Activated naive CD4-positive, alpha-beta T cell treated with anti-CD3 and anti-CD28 coated beads, Interleukin-2, amount 50 U/mL, for 24 hours (primary cell): ENCODE data around the gene PPP6C.

Experiments used
- H3K27ac Mint-ChIP-seq: one replicate; pipeline ENCODE4 v1.8.0; 2021; ENCODE audit warnings: mild to moderate bottlenecking, mixed read lengths
- H3K27me3 Mint-ChIP-seq: one replicate; pipeline ENCODE4 v1.8.0; 2021; ENCODE audit warnings: mixed read lengths
- H3K36me3 Mint-ChIP-seq: one replicate; pipeline ENCODE4 v1.8.0; 2021; ENCODE audit warnings: mixed read lengths
- H3K4me1 Mint-ChIP-seq: one replicate; pipeline ENCODE4 v1.8.0; 2021; ENCODE audit warnings: mixed read lengths
- H3K4me3 Mint-ChIP-seq: one replicate; pipeline ENCODE4 v1.8.0; 2021; ENCODE audit warnings: mild to moderate bottlenecking, mixed read lengths
- H3K9me3 Mint-ChIP-seq: one replicate; pipeline ENCODE4 v1.8.0; 2021; ENCODE audit warnings: mixed read lengths

The PPP6C gene

DNA sequence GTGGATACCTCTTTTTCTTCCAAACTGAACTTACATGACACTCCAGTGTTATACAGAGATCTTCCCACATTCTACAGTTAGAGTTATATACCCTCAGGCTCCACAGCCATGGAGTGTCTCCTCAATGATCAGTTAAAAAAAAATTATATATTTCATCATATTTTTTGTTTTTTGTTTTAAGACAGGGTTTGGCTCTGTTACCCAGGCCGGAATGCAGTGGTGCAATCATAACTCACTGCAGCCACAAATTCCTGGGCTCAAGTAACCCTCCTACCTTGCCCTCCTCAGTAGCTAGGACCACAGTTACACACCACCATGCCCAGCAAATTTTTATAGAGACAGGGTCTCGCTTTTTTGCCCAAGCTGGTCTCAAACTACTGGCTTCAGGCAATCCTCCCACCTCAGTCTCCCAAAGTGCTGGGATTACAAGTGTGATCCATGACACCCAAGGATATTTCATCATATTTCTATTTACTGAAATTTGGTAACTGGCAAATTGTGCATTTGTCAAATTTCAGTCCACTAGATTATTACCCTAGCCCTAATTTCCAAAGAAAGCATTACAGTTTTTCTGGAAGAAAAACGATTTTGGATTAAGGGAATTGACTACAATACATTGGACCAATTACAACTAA, 28.2 kb downstream of the PPP6C start:
- Mint-ChIP-seq H3K36me3 (no peaks in the 10 kb centered on the region), H3K4me3 (no peak overlapping the region), H3K27me3 (no peaks in the 10 kb centered on the region), H3K4me1 (peaks cover 23% of the 10 kb centered on the region), H3K9me3 (no peaks in the 10 kb centered on the region), H3K27ac (peak overlapping the region; percentile 55)

DNA sequence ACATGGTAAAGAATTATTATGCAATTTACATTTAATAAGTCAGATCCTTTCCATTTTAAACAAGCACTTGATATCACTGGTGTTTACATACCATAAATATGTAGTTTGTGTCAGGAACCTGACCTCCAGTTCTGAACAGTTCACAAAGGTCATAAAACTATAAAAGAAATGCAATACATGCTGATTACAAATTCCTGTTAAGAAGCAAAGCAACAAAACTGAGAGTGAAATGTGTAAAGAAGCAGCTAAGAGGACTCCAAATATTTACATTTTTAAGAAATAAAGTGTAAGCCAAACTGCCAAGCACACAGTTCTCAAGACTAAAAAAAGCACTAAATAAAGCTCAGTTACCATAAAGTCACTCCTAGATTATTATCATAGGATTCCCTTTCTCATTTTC, 28.9 kb downstream of the PPP6C start:
- Mint-ChIP-seq H3K9me3 (no peaks in the 10 kb centered on the region), H3K36me3 (no peaks in the 10 kb centered on the region), H3K27ac (peak overlapping the region; percentile 73), H3K4me3 (no peak overlapping the region), H3K27me3 (no peaks in the 10 kb centered on the region), H3K4me1 (peaks cover 20% of the 10 kb centered on the region)

DNA sequence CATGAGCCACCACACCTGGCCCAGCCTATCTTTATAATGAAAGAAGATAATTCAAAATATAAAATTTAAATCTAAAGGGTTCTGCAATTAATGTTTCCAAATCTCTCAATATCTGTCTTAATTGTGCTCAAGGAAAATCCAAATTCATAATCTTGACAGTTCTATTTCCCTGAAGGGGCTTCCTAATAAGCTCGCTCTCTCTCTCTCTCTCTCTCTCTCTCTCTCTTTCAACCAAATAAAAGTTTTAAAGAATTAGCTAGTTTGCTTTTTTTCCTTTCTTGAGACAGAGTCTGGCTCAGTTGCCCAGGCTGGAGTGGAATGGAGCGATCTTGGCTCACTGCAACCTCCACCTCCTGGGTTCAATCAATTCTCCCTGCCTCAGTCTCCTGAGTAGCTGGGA, 33.1 kb downstream of the PPP6C start:
- Mint-ChIP-seq H3K27me3 (no peaks in the 10 kb centered on the region), H3K4me1 (peaks cover 9% of the 10 kb centered on the region), H3K27ac (no peak overlapping the region), H3K9me3 (no peaks in the 10 kb centered on the region), H3K4me3 (no peak overlapping the region), H3K36me3 (peaks cover 2% of the 10 kb centered on the region)

DNA sequence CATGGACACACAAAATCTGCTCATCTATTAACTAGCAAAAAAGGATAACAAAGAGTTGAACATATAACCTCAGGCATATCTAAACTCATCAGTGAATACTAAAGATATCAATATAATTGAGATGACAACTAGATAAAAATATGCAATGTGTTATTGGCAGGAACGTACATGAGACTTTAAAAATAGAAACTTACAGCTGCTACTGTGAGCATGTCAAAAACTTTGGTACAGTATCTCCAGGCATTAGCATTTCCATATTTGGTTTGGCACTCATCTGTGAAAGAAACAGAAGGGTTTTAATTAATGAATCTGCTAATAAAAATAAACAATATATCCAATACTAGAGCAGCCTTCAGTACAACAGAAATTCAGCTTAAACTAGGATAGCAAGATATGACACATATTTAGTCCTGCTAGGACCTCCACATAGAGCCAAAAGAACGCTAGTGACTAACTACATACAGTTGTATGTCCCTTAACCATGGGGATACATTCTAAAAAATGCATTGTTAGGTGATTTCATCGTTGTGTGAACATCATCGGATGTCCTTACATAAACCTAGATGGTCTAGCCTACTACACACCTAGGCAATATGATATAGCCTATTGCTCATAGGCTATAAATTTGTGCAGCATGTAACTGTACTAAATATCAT, 35.8 kb downstream of the PPP6C start:
- H3K36me3 Mint-ChIP-seq, result peaks cover 6% of the 10 kb centered on the region
- no peaks in the 10 kb centered on the region for H3K9me3 Mint-ChIP-seq
- H3K27me3 Mint-ChIP-seq, result no peaks in the 10 kb centered on the region
- peaks cover 10% of the 10 kb centered on the region for H3K4me1 Mint-ChIP-seq
- no peak overlapping the region for H3K27ac Mint-ChIP-seq
- no peak overlapping the region for H3K4me3 Mint-ChIP-seq

DNA sequence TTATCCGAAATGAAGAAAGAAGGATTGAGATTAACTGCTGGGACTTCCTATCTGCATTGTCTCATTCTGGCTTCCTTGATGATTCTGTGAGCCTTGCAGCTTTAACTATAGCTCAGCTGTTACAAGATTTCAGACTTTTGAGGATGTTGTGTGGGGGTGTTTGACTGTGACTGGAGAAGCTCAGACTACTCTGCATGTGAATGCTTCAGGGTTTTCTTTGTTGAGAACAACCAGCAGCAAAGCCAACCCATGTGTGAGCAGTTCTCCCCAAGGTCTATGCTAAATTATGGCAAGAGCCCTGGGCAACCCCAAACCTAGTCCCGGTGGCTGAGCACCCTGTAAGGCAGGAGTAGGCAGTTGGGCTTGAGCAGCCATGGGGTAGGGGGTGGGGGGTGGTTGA, 37.9 kb downstream of the PPP6C start:
- Mint-ChIP-seq H3K9me3 (no peaks in the 10 kb centered on the region), H3K4me1 (peaks cover 10% of the 10 kb centered on the region), H3K27me3 (no peaks in the 10 kb centered on the region), H3K36me3 (peaks cover 6% of the 10 kb centered on the region), H3K4me3 (no peak overlapping the region), H3K27ac (no peak overlapping the region)

DNA sequence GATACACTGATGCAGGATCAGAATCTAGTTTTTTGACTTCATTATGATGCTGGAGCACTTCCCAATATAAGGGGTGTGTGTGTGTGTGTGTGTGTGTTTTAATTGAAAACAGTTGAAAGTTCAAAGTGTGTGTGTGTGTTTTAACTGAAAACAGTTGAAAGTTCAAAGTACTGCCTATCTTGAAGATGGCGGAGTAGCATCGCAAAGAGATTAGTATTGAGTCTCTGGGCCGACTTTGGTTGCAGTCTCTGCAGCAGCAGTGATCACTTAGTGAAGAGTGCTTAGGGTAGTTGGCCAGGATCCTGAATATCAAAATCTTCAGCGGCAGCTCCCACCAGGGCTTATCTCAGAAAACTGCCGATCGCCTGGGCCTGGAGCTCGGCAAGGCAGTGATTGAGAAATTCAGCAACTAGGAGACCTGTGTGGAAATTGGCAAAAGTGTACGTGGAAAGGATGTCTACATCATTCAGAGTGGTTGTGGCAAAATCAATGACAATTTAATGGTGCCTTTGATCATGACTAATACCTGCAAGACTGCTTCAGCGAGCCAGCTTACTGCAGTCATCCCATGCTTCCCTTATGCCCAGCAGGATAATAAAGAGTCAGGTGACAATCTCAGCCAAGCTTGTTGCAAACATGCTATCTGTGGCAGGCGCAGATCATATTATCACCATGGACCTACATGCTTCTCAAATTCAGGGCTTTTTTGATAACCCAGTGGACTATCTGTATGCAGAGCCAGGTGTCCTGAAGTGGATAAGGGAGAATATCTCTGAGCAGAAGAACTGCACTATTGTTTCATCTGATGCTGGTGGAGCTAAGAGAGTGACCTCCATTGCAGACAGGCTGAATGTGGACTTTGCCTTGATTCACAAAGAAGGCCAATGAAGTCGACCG, 39.0 kb downstream of the PPP6C start:
- H3K4me3 Mint-ChIP-seq, result no peak overlapping the region
- peaks cover 16% of the 10 kb centered on the region for H3K4me1 Mint-ChIP-seq
- H3K27me3 Mint-ChIP-seq, result no peaks in the 10 kb centered on the region
- no peaks in the 10 kb centered on the region for H3K9me3 Mint-ChIP-seq
- H3K36me3 Mint-ChIP-seq, result peaks cover 6% of the 10 kb centered on the region
- H3K27ac Mint-ChIP-seq, result no peak overlapping the region

DNA sequence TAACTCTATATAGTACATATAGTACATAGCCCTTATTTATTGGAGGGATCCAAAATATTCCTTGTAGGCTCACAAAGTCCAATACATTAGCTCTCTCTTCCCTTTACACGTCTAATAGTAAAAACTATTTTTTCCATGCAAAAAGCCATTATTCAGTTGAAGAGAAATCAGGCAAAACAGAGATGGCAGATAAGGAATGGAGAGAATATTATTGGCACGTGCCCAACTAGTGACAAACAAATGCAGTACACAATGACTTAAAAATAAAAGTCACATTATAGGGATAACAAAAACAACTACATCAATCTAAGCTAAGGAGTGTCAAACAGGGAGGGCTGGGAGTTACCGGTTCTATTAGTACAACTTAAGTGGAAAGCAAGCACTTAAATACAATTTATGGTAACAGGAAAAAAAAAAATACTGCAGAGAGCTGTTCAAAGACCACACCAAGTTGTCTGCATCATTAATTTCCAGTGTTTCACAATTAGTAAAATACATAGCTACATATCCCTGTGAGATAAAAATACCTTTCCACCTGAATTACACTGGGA, 42.1 kb downstream of the PPP6C start:
- peaks cover 4% of the 10 kb centered on the region for H3K36me3 Mint-ChIP-seq
- H3K4me1 Mint-ChIP-seq, result peaks cover 28% of the 10 kb centered on the region
- H3K27me3 Mint-ChIP-seq, result no peaks in the 10 kb centered on the region
- no peak overlapping the region for H3K27ac Mint-ChIP-seq
- H3K4me3 Mint-ChIP-seq, result no peak overlapping the region
- H3K9me3 Mint-ChIP-seq, result no peaks in the 10 kb centered on the region

DNA sequence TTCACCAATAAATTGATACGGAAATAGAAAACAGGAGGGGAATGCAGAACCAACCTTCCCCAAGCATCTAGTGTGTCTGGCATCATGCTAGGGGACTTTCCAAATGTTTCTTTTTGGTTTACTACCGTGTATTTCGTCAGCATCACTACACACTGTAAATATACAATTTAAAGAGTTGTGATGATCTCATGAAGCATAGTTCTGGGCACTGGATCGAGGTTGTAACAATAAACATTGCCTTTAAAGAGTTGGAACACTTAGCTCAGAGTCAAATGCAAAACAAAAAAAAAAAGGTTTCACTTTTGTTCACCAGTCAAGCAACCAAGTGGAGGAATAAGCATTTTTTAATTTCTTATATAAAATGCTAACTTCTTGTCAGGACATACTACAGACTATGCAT, 43.4 kb downstream of the PPP6C start:
- H3K4me1 Mint-ChIP-seq, result peaks cover 41% of the 10 kb centered on the region
- H3K27me3 Mint-ChIP-seq, result no peaks in the 10 kb centered on the region
- no peak overlapping the region for H3K4me3 Mint-ChIP-seq
- peaks cover 4% of the 10 kb centered on the region for H3K36me3 Mint-ChIP-seq
- peak overlapping the region; percentile 39 for H3K27ac Mint-ChIP-seq
- H3K9me3 Mint-ChIP-seq, result no peaks in the 10 kb centered on the region

DNA sequence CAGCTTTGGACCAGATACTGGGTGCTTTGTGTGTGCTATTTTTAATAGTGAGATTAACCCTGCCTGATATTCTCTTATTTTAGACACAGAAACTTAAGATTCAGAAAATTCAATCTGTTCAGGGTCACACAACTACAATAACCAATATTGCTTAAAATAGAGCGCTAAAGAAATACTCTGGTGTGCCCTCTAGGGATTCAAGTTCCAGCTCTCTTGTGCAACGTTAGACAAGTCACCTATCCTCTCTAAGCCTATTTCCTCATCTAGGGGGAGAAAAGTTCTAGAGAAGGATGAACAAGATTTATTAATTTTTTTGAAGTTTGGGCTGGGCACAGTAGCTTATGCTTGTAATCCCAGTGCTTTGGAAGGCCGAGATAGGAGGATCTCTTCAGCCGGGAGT, 44.2 kb downstream of the PPP6C start:
- Mint-ChIP-seq H3K9me3 (no peaks in the 10 kb centered on the region), H3K27ac (no peak overlapping the region), H3K4me1 (peaks cover 43% of the 10 kb centered on the region), H3K4me3 (no peak overlapping the region), H3K36me3 (peaks cover 3% of the 10 kb centered on the region), H3K27me3 (no peaks in the 10 kb centered on the region)

DNA sequence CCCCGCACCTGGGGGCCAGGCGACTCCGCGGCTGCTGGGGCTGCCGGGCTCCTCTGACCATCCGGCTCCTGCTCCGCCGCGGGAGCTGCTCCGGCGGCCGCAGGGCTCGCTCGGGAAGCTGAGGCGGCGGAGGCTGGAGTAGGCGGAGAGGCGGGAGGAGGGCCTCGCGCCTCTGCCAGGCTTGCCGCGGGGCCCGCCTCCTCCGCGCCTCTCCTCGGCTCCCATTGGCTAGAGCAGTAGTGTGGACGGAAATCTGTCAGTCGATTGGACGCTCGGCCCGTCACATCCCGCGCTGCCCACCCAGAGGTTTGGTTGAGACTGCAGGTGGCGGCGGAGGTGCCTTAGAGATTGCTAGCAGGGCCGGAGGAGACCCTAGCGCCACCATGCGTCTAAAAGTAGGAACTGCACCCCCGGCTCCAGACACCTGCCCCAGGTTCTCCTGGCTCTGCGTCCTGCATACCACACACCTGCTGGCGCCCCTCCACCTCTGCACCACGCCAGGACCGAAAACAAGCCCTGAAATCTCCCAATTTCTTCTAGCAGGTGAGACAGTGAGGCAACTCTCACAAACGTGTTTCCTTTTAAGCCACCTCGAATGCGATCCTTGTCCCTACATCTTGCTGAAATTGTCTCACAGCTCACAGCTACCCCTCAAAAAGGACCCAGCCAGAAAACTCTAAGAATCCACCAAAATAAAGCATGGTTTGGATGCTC, 46.1 kb downstream of the PPP6C start, which contains the start of gene SCAI:
TSS of gene SCAI (minus strand) at position 152 of the 714 bp plus-strand sequence. CDS start at position 61, 91 bp downstream.
- Mint-ChIP-seq H3K27ac (peak within 1 kb of the TSS; percentile 69), H3K4me3 (peak within 1 kb of the TSS; percentile 90)

DNA sequence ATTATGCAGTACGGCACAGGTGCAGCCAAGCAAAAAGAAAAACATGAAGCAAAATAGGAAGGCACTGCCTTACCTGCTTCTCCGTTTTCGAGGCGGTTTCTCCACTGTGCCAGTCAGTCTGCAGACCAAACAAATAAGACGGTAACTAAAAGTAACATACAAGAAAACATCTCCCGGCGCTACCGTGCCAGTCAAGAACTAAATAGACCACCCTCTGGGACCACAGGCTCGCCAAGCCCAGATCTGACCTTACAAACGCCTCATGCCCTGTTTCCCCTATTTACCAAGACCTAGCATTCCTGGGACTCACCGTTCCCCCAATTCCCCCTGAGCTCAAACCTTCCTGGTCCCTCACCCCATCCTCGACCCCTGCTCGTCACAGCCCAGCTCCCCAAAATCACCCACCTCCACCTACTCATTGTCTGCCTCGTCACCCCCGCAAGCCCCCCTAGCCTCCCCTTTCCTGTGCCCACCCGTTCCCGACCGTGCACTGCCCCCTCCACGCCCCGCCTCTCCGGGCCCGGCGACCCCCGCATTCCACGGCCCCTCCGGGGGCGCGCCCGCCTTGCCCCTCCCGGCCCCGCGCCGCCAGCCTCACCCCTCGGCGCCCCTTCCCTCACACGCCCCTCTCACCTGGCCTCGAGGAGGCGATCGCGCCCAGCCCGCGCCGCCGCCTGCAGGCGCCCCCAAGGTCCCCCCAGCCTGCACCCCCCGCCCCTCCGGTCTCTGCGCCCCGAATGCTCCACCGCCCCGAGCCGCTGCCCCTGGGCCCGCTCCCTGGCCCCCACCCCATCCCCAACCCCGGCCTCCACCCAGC, 46.8 kb downstream of the PPP6C start:
- Mint-ChIP-seq H3K9me3 (no peaks in the 10 kb centered on the region), H3K36me3 (peaks cover 4% of the 10 kb centered on the region), H3K27me3 (no peaks in the 10 kb centered on the region), H3K4me3 (peak overlapping the region; percentile 90), H3K27ac (peak overlapping the region; percentile 48), H3K4me1 (peaks cover 47% of the 10 kb centered on the region)

More for the DNA sequence above, 46.1 kb downstream of the PPP6C start, which contains the start of gene SCAI:
- Mint-ChIP-seq H3K27me3 (no peaks in the 10 kb centered on the region), H3K4me1 (peaks cover 44% of the 10 kb centered on the region), H3K9me3 (no peaks in the 10 kb centered on the region), H3K36me3 (peaks cover 4% of the 10 kb centered on the region)

DNA sequence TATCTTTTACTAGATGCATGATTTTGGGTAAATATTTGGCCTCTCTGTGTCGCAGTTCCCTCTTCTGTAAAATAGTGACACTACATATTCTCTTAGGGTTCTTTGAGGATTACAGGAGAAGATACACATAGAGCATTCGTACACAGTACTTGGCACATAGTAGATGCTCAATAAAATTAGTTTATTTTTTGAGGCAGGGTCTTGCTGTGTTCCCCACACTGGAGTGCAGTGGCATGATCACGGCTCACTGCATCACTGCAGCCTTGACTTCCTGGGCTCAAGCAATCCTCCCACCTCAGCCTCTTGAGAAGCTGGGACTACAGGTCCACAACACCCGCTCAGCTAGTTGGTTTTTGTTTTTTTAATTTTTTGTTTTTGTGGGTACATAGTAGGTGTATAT, 47.9 kb downstream of the PPP6C start:
- peaks cover 4% of the 10 kb centered on the region for H3K36me3 Mint-ChIP-seq
- peak overlapping the region; percentile 90 for H3K4me3 Mint-ChIP-seq
- no peak overlapping the region for H3K27ac Mint-ChIP-seq

DNA sequence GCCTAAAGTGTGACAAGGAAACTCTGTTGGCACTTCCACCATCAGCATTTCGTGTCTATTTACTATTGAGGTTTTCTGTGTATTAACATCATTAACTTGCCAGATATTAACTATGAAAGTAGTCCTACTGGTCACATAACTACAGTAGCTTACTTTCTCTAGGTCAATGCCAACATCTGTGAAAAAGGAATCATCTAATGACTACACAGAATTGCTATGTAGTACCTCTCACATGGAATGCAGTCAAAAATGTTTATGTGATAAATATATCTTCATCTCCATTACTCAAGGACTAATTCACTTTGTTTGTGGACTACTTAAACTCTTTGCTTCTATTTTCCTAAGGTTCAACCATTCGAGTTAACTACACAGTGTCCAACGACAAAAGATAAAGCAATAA, 48.4 kb downstream of the PPP6C start:
- peaks cover 44% of the 10 kb centered on the region for H3K4me1 Mint-ChIP-seq
- no peak overlapping the region for H3K27ac Mint-ChIP-seq
- no peaks in the 10 kb centered on the region for H3K27me3 Mint-ChIP-seq
- H3K9me3 Mint-ChIP-seq, result no peaks in the 10 kb centered on the region
- no peak overlapping the region for H3K4me3 Mint-ChIP-seq
- H3K36me3 Mint-ChIP-seq, result peaks cover 4% of the 10 kb centered on the region

More for the DNA sequence above, 47.9 kb downstream of the PPP6C start:
- H3K27me3 Mint-ChIP-seq, result no peaks in the 10 kb centered on the region
- H3K4me1 Mint-ChIP-seq, result peaks cover 47% of the 10 kb centered on the region
- H3K9me3 Mint-ChIP-seq, result no peaks in the 10 kb centered on the region

DNA sequence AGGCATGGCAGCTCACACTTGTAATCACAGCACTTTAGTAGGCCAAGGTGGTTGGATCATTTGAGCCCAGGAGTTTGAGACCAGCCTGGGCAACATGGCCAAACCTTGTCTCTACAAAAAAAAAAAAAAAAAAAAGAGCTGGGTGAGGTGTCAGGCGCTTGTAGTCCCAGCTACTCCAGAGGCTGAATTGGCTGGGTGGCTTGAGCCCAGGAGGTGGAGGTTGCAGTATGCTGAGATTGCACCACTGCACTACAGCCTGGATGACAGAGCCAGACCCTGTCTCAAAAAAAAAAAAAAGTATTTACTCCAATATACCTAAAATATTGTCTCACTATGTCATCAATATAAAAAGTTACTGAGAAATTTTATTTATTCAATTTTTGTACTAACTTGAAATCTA, 49.0 kb downstream of the PPP6C start:
- Mint-ChIP-seq H3K4me3 (no peak overlapping the region), H3K36me3 (peaks cover 4% of the 10 kb centered on the region), H3K27ac (no peak overlapping the region), H3K9me3 (no peaks in the 10 kb centered on the region), H3K4me1 (peaks cover 40% of the 10 kb centered on the region), H3K27me3 (no peaks in the 10 kb centered on the region)
